SK-N-SH (cell line): ENCODE data around the gene TMEM25.

ENCODE experiments used
- CTCF ChIP-seq: fragments of 200-600 bp; sonication (generic); IDR thresholded peaks from 2 replicates; pipeline ENCODE4 v1.6.1; 2017; ENCODE audit warnings: antibody characterized with exemption, mild to moderate bottlenecking, moderate library complexity
- EP300 ChIP-seq, 2 experiments: IDR thresholded peaks; 2 replicates each; pipeline versions ENCODE4 v1.4.0 to v1.6.1; 2012; ENCODE audit warnings: borderline replicate concordance in 1 of 2, low read depth in 1 of 2, low read length in 1 of 2
- EZH2phosphoT487 ChIP-seq: fragments of 200-600 bp; sonication (generic); IDR thresholded peaks from 2 replicates; pipeline ENCODE4 v1.6.1; 2017; ENCODE audit warnings: low read depth, mixed run types, mild to moderate bottlenecking, antibody characterized with exemption, moderate library complexity, borderline replicate concordance
- JUND ChIP-seq: IDR thresholded peaks from 2 replicates; pipeline ENCODE4 v1.4.0; 2012
- POLR2AphosphoS5 ChIP-seq: IDR thresholded peaks from 2 replicates; pipeline ENCODE4 v1.6.1; 2012; ENCODE audit warnings: low read depth, low read length
- SIN3A ChIP-seq: IDR thresholded peaks from 2 replicates; pipeline ENCODE4 v1.6.1; 2012; ENCODE audit warnings: low read depth, mild to moderate bottlenecking, low read length, moderate library complexity, borderline replicate concordance
- TAF1 ChIP-seq: IDR thresholded peaks from 2 replicates; pipeline ENCODE4 v1.6.1; 2012; ENCODE audit warnings: low read depth, mild to moderate bottlenecking, low read length, moderate library complexity, borderline replicate concordance
- TCF12 ChIP-seq: IDR thresholded peaks from 2 replicates; pipeline ENCODE4 v1.4.0; 2012
- YY1 ChIP-seq: IDR thresholded peaks from 2 replicates; pipeline ENCODE4 v1.4.0; 2012; ENCODE audit warnings: low read depth, mild to moderate bottlenecking
- TF ChIP-seq, protein P1 (sequence below): fragments of 150-350 bp; IDR thresholded peaks from 2 replicates; pipeline ENCODE4 v1.6.1; 2016; ENCODE audit warnings: mild to moderate bottlenecking, low read depth, low read length

DNA sequence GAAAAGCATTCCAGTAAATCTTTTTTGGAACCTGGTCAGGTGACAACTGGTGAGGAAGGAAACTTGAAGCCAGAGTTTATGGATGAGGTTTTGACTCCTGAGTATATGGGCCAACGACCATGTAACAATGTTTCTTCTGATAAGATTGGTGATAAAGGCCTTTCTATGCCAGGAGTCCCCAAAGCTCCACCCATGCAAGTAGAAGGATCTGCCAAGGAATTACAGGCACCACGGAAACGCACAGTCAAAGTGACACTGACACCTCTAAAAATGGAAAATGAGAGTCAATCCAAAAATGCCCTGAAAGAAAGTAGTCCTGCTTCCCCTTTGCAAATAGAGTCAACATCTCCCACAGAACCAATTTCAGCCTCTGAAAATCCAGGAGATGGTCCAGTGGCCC, 27.8 kb upstream of the TMEM25 start:
- no peak for TF ChIP-seq EP300 (IDR thresholded peaks at IDR 0.05; ENCODE audit: borderline replicate concordance in 1 of 2, low read depth in 1 of 2, low read length in 1 of 2)
- no peak for TF ChIP-seq JUND
- TF ChIP-seq TAF1: no peak
- TF ChIP-seq SIN3A: no peak
- TF ChIP-seq CTCF: no peak
- no peak for TF ChIP-seq TCF12
- TF ChIP-seq YY1: no peak
- TF ChIP-seq EZH2phosphoT487: no peak
- TF ChIP-seq, protein P1, sequence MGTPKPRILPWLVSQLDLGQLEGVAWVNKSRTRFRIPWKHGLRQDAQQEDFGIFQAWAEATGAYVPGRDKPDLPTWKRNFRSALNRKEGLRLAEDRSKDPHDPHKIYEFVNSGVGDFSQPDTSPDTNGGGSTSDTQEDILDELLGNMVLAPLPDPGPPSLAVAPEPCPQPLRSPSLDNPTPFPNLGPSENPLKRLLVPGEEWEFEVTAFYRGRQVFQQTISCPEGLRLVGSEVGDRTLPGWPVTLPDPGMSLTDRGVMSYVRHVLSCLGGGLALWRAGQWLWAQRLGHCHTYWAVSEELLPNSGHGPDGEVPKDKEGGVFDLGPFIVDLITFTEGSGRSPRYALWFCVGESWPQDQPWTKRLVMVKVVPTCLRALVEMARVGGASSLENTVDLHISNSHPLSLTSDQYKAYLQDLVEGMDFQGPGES: no peak
- no peak for TF ChIP-seq POLR2AphosphoS5
